HG03025 (cell line): ENCODE measurements around the gene PRMT3.
"Not testable (repeated sequence)": the region's sequence is repeated elsewhere in the genome, so short reads cannot be mapped to it uniquely, and the experiment has no call there.

Experiments
- ATAC-seq: cut with Tn5 transposase; IDR thresholded peaks from one replicate; pipeline ENCODE4 v1.9.1; 2021; ENCODE audit warnings: mild to moderate bottlenecking, moderate library complexity; ENCODE audit not compliant: unreplicated experiment, low FRiP score

PRMT3 gene

GRCh38 chr11:20387261-20388095 lies at the start of gene PRMT3:
TSS of gene PRMT3 (plus strand) at chr11:20387716. CDS start at chr11:20387747, 31 bp downstream.
- peak; percentile 82 for ATAC-seq

- ATAC-seq: no peak
Measured at GRCh38 chr11:20342347-20343141, 45.0 kb upstream of the PRMT3 start.

GRCh38 chr11:20351136-20351535 lies 36.4 kb upstream of the PRMT3 start:
- ATAC-seq: no peak

- no peak for ATAC-seq
Measured at GRCh38 chr11:20351751-20352262, 35.7 kb upstream of the PRMT3 start.

- no peak for ATAC-seq
Measured at GRCh38 chr11:20353829-20354434, 33.6 kb upstream of the PRMT3 start.

GRCh38 chr11:20355221-20356219 lies 32.0 kb upstream of the PRMT3 start:
- ATAC-seq: peak; percentile 59

- ATAC-seq: no peak
Measured at GRCh38 chr11:20357150-20357549, 30.4 kb upstream of the PRMT3 start.

GRCh38 chr11:20360650-20361049 lies 26.9 kb upstream of the PRMT3 start:
- ATAC-seq: no peak

GRCh38 chr11:20362481-20362880 lies 25.0 kb upstream of the PRMT3 start:
- no peak for ATAC-seq

- peak; percentile 17 for ATAC-seq
Measured at GRCh38 chr11:20363149-20363499, 24.4 kb upstream of the PRMT3 start.

- peak; percentile 94 for ATAC-seq
Measured at GRCh38 chr11:20363500-20364340, 23.8 kb upstream of the PRMT3 start, which contains the start of gene HTATIP2. TSS of gene HTATIP2 (plus strand) at chr11:20363714. CDS start at chr11:20364238, 524 bp downstream.

GRCh38 chr11:20364341-20364792 lies 23.1 kb upstream of the PRMT3 start:
- no peak for ATAC-seq

GRCh38 chr11:20365465-20365864 lies 22.1 kb upstream of the PRMT3 start:
- not testable (repeated sequence) for ATAC-seq

GRCh38 chr11:20367313-20367948 lies 20.1 kb upstream of the PRMT3 start:
- ATAC-seq: no peak

GRCh38 chr11:20368438-20368837 lies 19.1 kb upstream of the PRMT3 start:
- ATAC-seq: no peak

GRCh38 chr11:20369826-20370225 lies 17.7 kb upstream of the PRMT3 start:
- no peak for ATAC-seq

- no peak for ATAC-seq
Measured at GRCh38 chr11:20372081-20372626, 15.4 kb upstream of the PRMT3 start.

GRCh38 chr11:20373147-20373546 lies 14.4 kb upstream of the PRMT3 start:
- no peak for ATAC-seq
